OCI-LY3 (cell line): ENCODE measurements around the gene REC8.

Source experiments
- CTCF ChIP-seq: fragments of 200-600, 300-600 bp; sonication (generic); IDR thresholded peaks from 2 replicates; pipeline ENCODE4 v1.5.1; 2014; ENCODE audit warnings: antibody characterized with exemption, low read length, low read depth
- EZH2phosphoT487 ChIP-seq: fragments of 200-600 bp; shearing (Covaris generic); IDR thresholded peaks from 2 replicates; pipeline ENCODE4 v1.6.1; 2018; ENCODE audit warnings: antibody characterized with exemption, mixed run types, low read depth

- TF ChIP-seq CTCF (no peak), EZH2phosphoT487 (no peak)
Observed at GRCh38 chr14:24190416-24190815, 18.5 kb downstream of the REC8 start.
